K562 (cell line): ENCODE data around the gene RNLS. TPM values are rescaled to one million over a fixed set of nuclear protein-coding genes. Genes with fewer than 3 reads are reported as not detected.

Experiments used
- ATAC-seq: fragments of 200-7000 bp; cut with Tn5 transposase; 3 replicates; pipeline ENCODE4 v1.9.1; 2020; ENCODE audit warnings: moderate library complexity
- BruUV-seq: library from RNA; stranded (reverse); fragments of 400-500 nt; replicated peaks from 2 replicates; lab custom pipeline; 2021; lab: Mats Ljungman, UMichigan
- CTCF ChIA-PET: fragments of 300-600 bp; formaldehyde crosslinking; extraction: SDS; loops from one replicate; lab custom pipeline; 2021; ENCODE audit warnings: low intra/inter-chr PET ratio; lab: Yijun Ruan, JAX
- POLR2A ChIA-PET: fragments of 300-600, 350-650 bp; sonication (Branson Sonifier 250); formaldehyde crosslinking; extraction: SDS; loops from one replicate; lab custom pipeline; 2021; ENCODE audit warnings: antibody characterized with exemption, inconsistent platforms; lab: Yijun Ruan, JAX
- DNase-seq, 4 experiments: peaks; one replicate each; pipeline versions ENCODE4 v3.0.0 to v3.0.0-alpha.2; 2011 to 2018; ENCODE audit warnings: low spot score in 3 of 4, mixed read lengths in 3 of 4; ENCODE audit errors: extremely low read depth in 1 of 4
- FAIRE-seq: peaks from 2 replicates; lab custom pipeline; 2011; peaks lifted over from hg19 to GRCh38; lab: Jason Lieb, UNC
- H2AFZ ChIP-seq: 2 replicates; pipeline ENCODE4 v1.6.0; 2011; ENCODE audit warnings: low read depth, low read length, control low read depth, inconsistent platforms
- H3K27ac ChIP-seq: fragments of 200-600 bp; 3 replicates; pipeline ENCODE4 v1.8.0; 2011; ENCODE audit warnings: low read depth, mild to moderate bottlenecking, control low read depth, inconsistent platforms, low read length, moderate library complexity, mixed read lengths; ENCODE audit errors: extremely low read depth
- H3K27me3 ChIP-seq, 2 experiments: fragments of 300-600 bp in 1 of 2; 2 replicates in 1 of 2; 3 replicates in 1 of 2; pipeline versions ENCODE4 v1.6.0 to v1.8.0; 2011; ENCODE audit warnings: inconsistent platforms in 2 of 2, low read length in 2 of 2, mild to moderate bottlenecking in 1 of 2, mixed read lengths in 1 of 2, moderate library complexity in 1 of 2; ENCODE audit not compliant: control insufficient read depth in 2 of 2, insufficient read depth in 2 of 2
- H3K36me3 ChIP-seq: fragments of 300-600 bp; 3 replicates; pipeline ENCODE4 v1.8.0; 2011; ENCODE audit warnings: mild to moderate bottlenecking, low read length, inconsistent platforms; ENCODE audit not compliant: control insufficient read depth, insufficient read depth
- H3K4me1 ChIP-seq, 2 experiments: fragments of 200-600 bp in 1 of 2; replicated peaks in 1 of 2; 2 replicates in 1 of 2; 3 replicates in 1 of 2; pipeline versions ENCODE4 v1.5.1 to v1.8.0; 2011; ENCODE audit warnings: inconsistent platforms in 2 of 2, low read length in 2 of 2, mild to moderate bottlenecking in 1 of 2, mixed read lengths in 1 of 2, moderate library complexity in 1 of 2; ENCODE audit not compliant: control insufficient read depth in 2 of 2, insufficient read depth in 2 of 2
- H3K4me2 ChIP-seq: 2 replicates; pipeline ENCODE4 v1.6.1; 2011; ENCODE audit warnings: low read length, control low read depth, inconsistent platforms, mixed read lengths; ENCODE audit not compliant: insufficient read depth
- H3K4me3 ChIP-seq: fragments of 200-600 bp; sonication (generic), shearing (Covaris generic); 2 replicates; pipeline ENCODE4 v1.5.1; 2016; ENCODE audit warnings: control low read depth, inconsistent platforms
- H3K79me2 ChIP-seq: fragments of 200-600 bp; 3 replicates; pipeline ENCODE4 v1.8.0; 2011; ENCODE audit warnings: low read length, inconsistent platforms; ENCODE audit not compliant: control insufficient read depth, insufficient read depth
- H3K9ac ChIP-seq, 2 experiments: 2 replicates each; pipeline versions ENCODE4 v1.6.0 to v1.6.1; 2011; ENCODE audit warnings: low read depth in 2 of 2, low read length in 2 of 2, control low read depth in 1 of 2, inconsistent platforms in 1 of 2, mild to moderate bottlenecking in 1 of 2, mixed read lengths in 1 of 2; ENCODE audit not compliant: insufficient read depth in 1 of 2
- H3K9me1 ChIP-seq: one replicate; pipeline ENCODE4 v1.6.0; 2011; ENCODE audit warnings: inconsistent platforms, mild to moderate bottlenecking, low read length, moderate library complexity; ENCODE audit not compliant: control insufficient read depth, insufficient read depth
- H3K9me3 ChIP-seq: replicated peaks from 2 replicates; pipeline ENCODE4 v1.5.1; 2011; ENCODE audit warnings: low read depth, low read length, inconsistent platforms; ENCODE audit not compliant: control insufficient read depth, insufficient read depth
- H4K20me1 ChIP-seq: replicated peaks from 2 replicates; pipeline ENCODE4 v1.6.1; 2011; ENCODE audit warnings: low read length, inconsistent platforms, mixed read lengths; ENCODE audit not compliant: control insufficient read depth, insufficient read depth
- CUX1 ChIP-seq: fragments of 200-800 bp; sonication (Bioruptor generic); IDR thresholded peaks from 2 replicates; pipeline ENCODE4 v1.6.1; 2016; ENCODE audit warnings: missing genetic modification characterization, missing compliant biosample characterization
- HNRNPH1 ChIP-seq: fragments of 200-400 bp; formaldehyde crosslinking; optimal IDR thresholded peaks from 2 replicates; pipeline ENCODE3; 2017; ENCODE audit warnings: low read depth, mild to moderate bottlenecking, low read length, moderate library complexity
- ILK ChIP-seq: fragments of 450-650 bp; IDR thresholded peaks from 2 replicates; pipeline ENCODE4 v1.6.1; 2016; ENCODE audit warnings: missing genetic modification characterization, low read depth, mild to moderate bottlenecking, missing compliant biosample characterization, moderate library complexity, borderline replicate concordance
- LCOR ChIP-seq: sonication (generic); formaldehyde crosslinking; IDR thresholded peaks from 2 replicates; pipeline ENCODE4 v1.8.0; 2022; ENCODE audit warnings: mild to moderate bottlenecking, missing genetic modification reagents
- MEIS2 ChIP-seq: fragments of 450-650 bp; IDR thresholded peaks from 2 replicates; pipeline ENCODE4 v1.6.1; 2014; ENCODE audit warnings: mild to moderate bottlenecking; ENCODE audit not compliant: partially characterized antibody
- SAFB ChIP-seq: fragments of 200-400 bp; formaldehyde crosslinking; IDR thresholded peaks from 2 replicates; pipeline ENCODE4 v1.6.1; 2017; ENCODE audit warnings: low read depth, low read length, borderline replicate concordance
- SMARCC2 ChIP-seq: fragments of 450-650 bp; IDR thresholded peaks from 2 replicates; pipeline ENCODE4 v1.6.1; 2017; ENCODE audit warnings: antibody characterized with exemption, moderate library complexity, mild to moderate bottlenecking, low read depth
- SRF ChIP-seq, 2 experiments: fragments of 250-450, 450-650 bp in 1 of 2; sonication (Bioruptor Pico) in 1 of 2; sonication (generic) in 1 of 2; formaldehyde crosslinking; IDR thresholded peaks; 2 replicates each; pipeline versions ENCODE4 v1.5.0 to v1.5.1; 2020 to 2022; ENCODE audit warnings: mild to moderate bottlenecking in 1 of 2, missing genetic modification reagents in 1 of 2
- TRIM24 ChIP-seq, 2 experiments: fragments of 450-650 bp; IDR thresholded peaks; 2 replicates each; pipeline ENCODE4 v1.6.1; 2016
- ZNF12 ChIP-seq: sonication (generic); formaldehyde crosslinking; IDR thresholded peaks from 2 replicates; pipeline ENCODE4 v1.4.0; 2020; ENCODE audit warnings: mild to moderate bottlenecking, missing genetic modification reagents
- ZNF263 ChIP-seq: sonication (generic); formaldehyde crosslinking; IDR thresholded peaks from 2 replicates; pipeline ENCODE4 v1.8.0; 2022; ENCODE audit warnings: mild to moderate bottlenecking, missing genetic modification reagents, borderline replicate concordance
- ZNF347 ChIP-seq: fragments of 450-650 bp; formaldehyde crosslinking; IDR thresholded peaks from 2 replicates; pipeline ENCODE4 v1.4.0; 2020; ENCODE audit warnings: low read depth, mild to moderate bottlenecking, moderate library complexity
- ZNF699 ChIP-seq: fragments of 250-450 bp; sonication (Bioruptor Pico); IDR thresholded peaks from 2 replicates; pipeline ENCODE4 v1.8.0; 2021; ENCODE audit warnings: mild to moderate bottlenecking, moderate library complexity; ENCODE audit not compliant: insufficient replicate concordance
- WGBS: fragments of 100-300 bp; shearing (Covaris generic); methylation state at CpG from one replicate; pipeline ENCODE4 v1.1.6; 2016; ENCODE audit warnings: low coverage, mixed read lengths; ENCODE audit not compliant: insufficient coverage; ENCODE audit errors: missing lambda C conversion rate; 5-methylcytosine and 5-hydroxymethylcytosine counted together
- in situ Hi-C: fragments of 300-500 bp; cut with MboI; formaldehyde crosslinking; loops from 4 replicates; pipeline ENCODE4 v1.15.0; 2018; ENCODE audit warnings: inconsistent platforms, mixed read lengths
- intact Hi-C: fragments of 100-400 bp; cut with micrococcal nuclease; formaldehyde crosslinking; loops from 2 replicates; pipeline ENCODE4 v1.14.2; 2022
- polyA plus RNA-seq, 8 experiments: library from polyadenylated mRNA; depleted of rRNA in 4 of 8; stranded (reverse) in 5 of 8; unstranded in 3 of 8; fragments of >200 nt; fragmentation: Nextera tagmentation in 2 of 8; fragmentation: Illumina TruSeq in 1 of 8; extraction: Ambion mirVana in 2 of 8; extraction: Trizol in 1 of 8; gene quantifications; 2 replicates each; pipeline versions ENCODE4 v1.2.1 to v1.2.3, GENCODE V29; 2011 to 2014; ENCODE audit warnings: inconsistent platforms in 1 of 8, missing spikeins in 1 of 8
- total RNA-seq, 7 experiments: library from RNA; depleted of rRNA in 6 of 7; stranded (reverse); fragments of >200 nt in 6 of 7; fragmentation: Illumina TruSeq in 2 of 7; extraction: Trizol in 2 of 7; gene quantifications; 2 replicates each; pipeline versions ENCODE4 v1.2.1 to v1.2.3, GENCODE V29; 2011 to 2021; ENCODE audit warnings: low replicate concordance in 1 of 7
- TF ChIP-seq, protein P1 (sequence below): fragments of 250-450 bp; sonication (Bioruptor Pico); IDR thresholded peaks from 2 replicates; pipeline ENCODE4 v1.9.0; 2021; ENCODE audit warnings: mild to moderate bottlenecking, inconsistent platforms
- TF ChIP-seq, protein P2 (sequence below): fragments of 450-650 bp; formaldehyde crosslinking; IDR thresholded peaks from 2 replicates; pipeline ENCODE4 v1.4.0; 2020; ENCODE audit warnings: mild to moderate bottlenecking

RNLS gene
- total and polyA plus RNA-seq, 9 of the 15 experiments (the other 6 are each of a cell fraction or from before 2014, with no cell fraction given): 0.14 to 0.72 (median 0.41) TPM; not detected in 3

DNA sequence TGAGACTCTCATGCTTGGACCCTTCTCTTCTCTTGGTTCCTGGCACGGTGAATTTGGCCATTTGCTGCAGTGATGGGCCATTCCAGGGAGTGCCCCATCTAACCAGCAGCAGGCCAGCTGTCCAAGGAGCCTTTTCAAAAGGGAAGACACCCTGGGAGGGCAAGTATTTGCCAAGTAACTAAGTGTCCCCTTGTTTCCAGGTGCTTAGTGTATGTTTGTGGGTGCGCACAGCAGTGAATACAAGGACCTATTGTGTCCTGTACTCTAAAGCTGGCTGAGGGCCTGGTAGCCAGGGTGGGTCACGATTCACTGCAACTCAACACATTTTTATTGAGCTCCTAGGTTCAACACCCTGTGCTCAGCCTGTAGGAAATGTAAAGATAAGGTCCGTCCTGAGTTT lies 348.8 kb downstream of the RNLS start:
- no peak overlapping the region for H2AFZ ChIP-seq
- TF ChIP-seq SMARCC2 (no peak), SRF (CRISPR knock-in tag; IDR thresholded peaks at IDR 0.05) (no peak), CUX1 (CRISPR knock-in tag) (no peak), ILK (tag) (no peak), ZNF263 (CRISPR knock-in tag) (no peak), MEIS2 (no peak), ZNF699 (CRISPR knock-in tag) (no peak), SAFB (no peak), LCOR (no peak), ZNF12 (no peak), TRIM24 (IDR thresholded peaks at IDR 0.05) (no peak), HNRNPH1 (no peak), ZNF347 (CRISPR knock-in tag) (no peak)
- TF ChIP-seq, protein P1, sequence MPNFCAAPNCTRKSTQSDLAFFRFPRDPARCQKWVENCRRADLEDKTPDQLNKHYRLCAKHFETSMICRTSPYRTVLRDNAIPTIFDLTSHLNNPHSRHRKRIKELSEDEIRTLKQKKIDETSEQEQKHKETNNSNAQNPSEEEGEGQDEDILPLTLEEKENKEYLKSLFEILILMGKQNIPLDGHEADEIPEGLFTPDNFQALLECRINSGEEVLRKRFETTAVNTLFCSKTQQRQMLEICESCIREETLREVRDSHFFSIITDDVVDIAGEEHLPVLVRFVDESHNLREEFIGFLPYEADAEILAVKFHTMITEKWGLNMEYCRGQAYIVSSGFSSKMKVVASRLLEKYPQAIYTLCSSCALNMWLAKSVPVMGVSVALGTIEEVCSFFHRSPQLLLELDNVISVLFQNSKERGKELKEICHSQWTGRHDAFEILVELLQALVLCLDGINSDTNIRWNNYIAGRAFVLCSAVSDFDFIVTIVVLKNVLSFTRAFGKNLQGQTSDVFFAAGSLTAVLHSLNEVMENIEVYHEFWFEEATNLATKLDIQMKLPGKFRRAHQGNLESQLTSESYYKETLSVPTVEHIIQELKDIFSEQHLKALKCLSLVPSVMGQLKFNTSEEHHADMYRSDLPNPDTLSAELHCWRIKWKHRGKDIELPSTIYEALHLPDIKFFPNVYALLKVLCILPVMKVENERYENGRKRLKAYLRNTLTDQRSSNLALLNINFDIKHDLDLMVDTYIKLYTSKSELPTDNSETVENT: no peak
- TF ChIP-seq, protein P2, sequence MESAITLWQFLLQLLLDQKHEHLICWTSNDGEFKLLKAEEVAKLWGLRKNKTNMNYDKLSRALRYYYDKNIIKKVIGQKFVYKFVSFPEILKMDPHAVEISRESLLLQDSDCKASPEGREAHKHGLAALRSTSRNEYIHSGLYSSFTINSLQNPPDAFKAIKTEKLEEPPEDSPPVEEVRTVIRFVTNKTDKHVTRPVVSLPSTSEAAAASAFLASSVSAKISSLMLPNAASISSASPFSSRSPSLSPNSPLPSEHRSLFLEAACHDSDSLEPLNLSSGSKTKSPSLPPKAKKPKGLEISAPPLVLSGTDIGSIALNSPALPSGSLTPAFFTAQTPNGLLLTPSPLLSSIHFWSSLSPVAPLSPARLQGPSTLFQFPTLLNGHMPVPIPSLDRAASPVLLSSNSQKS: no peak
- WGBS: 0% methylated on average over 4 of the region's 4 CpGs

More for the DNA sequence above, 348.8 kb downstream of the RNLS start:
- Histone ChIP-seq H3K9me1 (no peaks in the 10 kb centered on the region), H3K9me3 (no peaks in the 10 kb centered on the region), H3K27me3 (no peaks in the 10 kb centered on the region), H3K27ac (no peak overlapping the region), H3K4me1 (no peaks in the 10 kb centered on the region; a peak in 1 of 5 replicates), H3K9ac (no peak overlapping the region), H4K20me1 (no peaks in the 10 kb centered on the region), H3K4me3 (no peak overlapping the region), H3K36me3 (no peaks in the 10 kb centered on the region), H3K4me2 (no peak overlapping the region), H3K79me2 (no peaks in the 10 kb centered on the region)
- ATAC-seq (no peak), FAIRE-seq (no peak), DNase-seq (no peak)
- POLR2A ChIA-PET: interaction anchor here (0.7 kb wide), 1 partner anchor 11 kb away, joined by 3 read pairs; no protein-coding TSS in a partner anchor
- BruUV-seq: no TSS peak
- intact Hi-C loops (no loop called here), in situ Hi-C loops (no loop called here)
- CTCF ChIA-PET: no interaction called here
